T-helper 2 cell treated with Interferon-gamma antibody and Interleukin-4, amounts not matched to agents 5 μg/mL and 100 μg/mL, for 36 hours (primary cell): ENCODE results near the gene CDH13.

Experiments
- DNase-seq: peaks from one replicate; pipeline ENCODE4 v3.0.0; 2021; ENCODE audit warnings: low spot score
- H3K27ac Mint-ChIP-seq: one replicate; pipeline ENCODE4 v1.8.0; 2021; ENCODE audit warnings: mild to moderate bottlenecking, mixed read lengths
- H3K27me3 Mint-ChIP-seq: one replicate; pipeline ENCODE4 v1.8.0; 2021; ENCODE audit warnings: low read depth, mixed read lengths
- H3K36me3 Mint-ChIP-seq: one replicate; pipeline ENCODE4 v1.8.0; 2021; ENCODE audit warnings: low read depth, mixed read lengths
- H3K4me1 Mint-ChIP-seq: one replicate; pipeline ENCODE4 v1.8.0; 2021; ENCODE audit warnings: low read depth, mixed read lengths
- H3K4me3 Mint-ChIP-seq: one replicate; pipeline ENCODE4 v1.8.0; 2022; ENCODE audit warnings: mild to moderate bottlenecking, moderate library complexity, mixed read lengths
- H3K9me3 Mint-ChIP-seq: one replicate; pipeline ENCODE4 v1.8.0; 2021; ENCODE audit warnings: mixed read lengths

Gene CDH13

GRCh38 chr16:82668094-82668493 lies 41.3 kb downstream of the CDH13 start:
- no peak overlapping the region for H3K27ac Mint-ChIP-seq
- H3K4me3 Mint-ChIP-seq: no peak overlapping the region
- peaks cover 1% of the 10 kb centered on the region for H3K4me1 Mint-ChIP-seq

GRCh38 chr16:82671741-82672140 lies 45.0 kb downstream of the CDH13 start:
- Mint-ChIP-seq H3K27me3 (peaks cover 31% of the 10 kb centered on the region), H3K4me1 (peaks cover 2% of the 10 kb centered on the region)

More at GRCh38 chr16:82668094-82668493, 41.3 kb downstream of the CDH13 start:
- no peaks in the 10 kb centered on the region for H3K36me3 Mint-ChIP-seq
- H3K27me3 Mint-ChIP-seq: peaks cover 43% of the 10 kb centered on the region
- DNase-seq: no peak
- H3K9me3 Mint-ChIP-seq: no peaks in the 10 kb centered on the region

GRCh38 chr16:82672676-82673075 lies 45.9 kb downstream of the CDH13 start:
- no peak for DNase-seq
- Mint-ChIP-seq H3K27me3 (peaks cover 33% of the 10 kb centered on the region), H3K4me3 (no peak overlapping the region), H3K9me3 (no peaks in the 10 kb centered on the region), H3K36me3 (no peaks in the 10 kb centered on the region), H3K27ac (no peak overlapping the region), H3K4me1 (peaks cover 2% of the 10 kb centered on the region)

More at GRCh38 chr16:82671741-82672140, 45.0 kb downstream of the CDH13 start:
- Mint-ChIP-seq H3K9me3 (no peaks in the 10 kb centered on the region), H3K36me3 (no peaks in the 10 kb centered on the region), H3K27ac (no peak overlapping the region), H3K4me3 (no peak overlapping the region)
- DNase-seq: no peak

- Mint-ChIP-seq H3K27ac (no peak overlapping the region), H3K4me3 (no peak overlapping the region), H3K36me3 (no peaks in the 10 kb centered on the region), H3K27me3 (peaks cover 39% of the 10 kb centered on the region), H3K9me3 (no peaks in the 10 kb centered on the region), H3K4me1 (peaks cover 2% of the 10 kb centered on the region)
- no peak for DNase-seq
Measured at GRCh38 chr16:82675300-82675699, 48.5 kb downstream of the CDH13 start.

GRCh38 chr16:82681592-82681991 lies 54.8 kb downstream of the CDH13 start:
- DNase-seq: no peak
- Mint-ChIP-seq H3K27me3 (peaks cover 18% of the 10 kb centered on the region), H3K9me3 (no peaks in the 10 kb centered on the region), H3K36me3 (no peaks in the 10 kb centered on the region), H3K4me3 (no peak overlapping the region), H3K4me1 (no peaks in the 10 kb centered on the region), H3K27ac (no peak overlapping the region)

- Mint-ChIP-seq H3K27ac (no peak overlapping the region), H3K27me3 (peaks cover 11% of the 10 kb centered on the region), H3K36me3 (no peaks in the 10 kb centered on the region), H3K4me1 (no peaks in the 10 kb centered on the region), H3K9me3 (no peaks in the 10 kb centered on the region), H3K4me3 (no peak overlapping the region)
- no peak for DNase-seq
Measured at GRCh38 chr16:82682767-82683166, 56.0 kb downstream of the CDH13 start.

- H3K27ac Mint-ChIP-seq: no peak overlapping the region
- no peak overlapping the region for H3K4me3 Mint-ChIP-seq
- no peak for DNase-seq
- no peaks in the 10 kb centered on the region for H3K36me3 Mint-ChIP-seq
- H3K27me3 Mint-ChIP-seq: peaks cover 4% of the 10 kb centered on the region
- H3K4me1 Mint-ChIP-seq: no peaks in the 10 kb centered on the region
- no peaks in the 10 kb centered on the region for H3K9me3 Mint-ChIP-seq
Measured at GRCh38 chr16:82684256-82684655, 57.5 kb downstream of the CDH13 start.

GRCh38 chr16:82685526-82685925 lies 58.8 kb downstream of the CDH13 start:
- H3K4me1 Mint-ChIP-seq: no peaks in the 10 kb centered on the region
- no peak for DNase-seq
- peaks cover 5% of the 10 kb centered on the region for H3K27me3 Mint-ChIP-seq
- no peak overlapping the region for H3K27ac Mint-ChIP-seq
- H3K9me3 Mint-ChIP-seq: peaks cover 4% of the 10 kb centered on the region
- no peaks in the 10 kb centered on the region for H3K36me3 Mint-ChIP-seq
- no peak overlapping the region for H3K4me3 Mint-ChIP-seq

GRCh38 chr16:82694239-82694874 lies 67.6 kb downstream of the CDH13 start:
- no peak overlapping the region for H3K27ac Mint-ChIP-seq
- H3K27me3 Mint-ChIP-seq: peaks cover 18% of the 10 kb centered on the region
- no peak overlapping the region for H3K4me3 Mint-ChIP-seq
- peaks cover 11% of the 10 kb centered on the region for H3K9me3 Mint-ChIP-seq
- H3K4me1 Mint-ChIP-seq: no peaks in the 10 kb centered on the region
- DNase-seq: no peak
- H3K36me3 Mint-ChIP-seq: no peaks in the 10 kb centered on the region

GRCh38 chr16:82695806-82696205 lies 69.0 kb downstream of the CDH13 start:
- Mint-ChIP-seq H3K4me1 (peaks cover 9% of the 10 kb centered on the region), H3K4me3 (no peak overlapping the region), H3K27ac (no peak overlapping the region), H3K36me3 (no peaks in the 10 kb centered on the region), H3K27me3 (peaks cover 14% of the 10 kb centered on the region), H3K9me3 (peaks cover 8% of the 10 kb centered on the region)
- no peak for DNase-seq

- Mint-ChIP-seq H3K4me1 (peaks cover 28% of the 10 kb centered on the region), H3K4me3 (no peak overlapping the region), H3K9me3 (peaks cover 8% of the 10 kb centered on the region), H3K27me3 (peaks cover 9% of the 10 kb centered on the region), H3K27ac (no peak overlapping the region), H3K36me3 (no peaks in the 10 kb centered on the region)
- DNase-seq: no peak
Measured at GRCh38 chr16:82699260-82699659, 72.5 kb downstream of the CDH13 start.

- Mint-ChIP-seq H3K36me3 (no peaks in the 10 kb centered on the region), H3K27me3 (peaks cover 7% of the 10 kb centered on the region), H3K4me1 (peaks cover 28% of the 10 kb centered on the region), H3K4me3 (peak overlapping the region; percentile 8), H3K27ac (peak overlapping the region; percentile 49), H3K9me3 (peaks cover 8% of the 10 kb centered on the region)
- DNase-seq: no peak
Measured at GRCh38 chr16:82699711-82700495, 73.1 kb downstream of the CDH13 start.

GRCh38 chr16:82700541-82701235 lies 73.9 kb downstream of the CDH13 start:
- peaks cover 7% of the 10 kb centered on the region for H3K27me3 Mint-ChIP-seq
- peak overlapping the region; percentile 49 for H3K27ac Mint-ChIP-seq
- peaks cover 5% of the 10 kb centered on the region for H3K9me3 Mint-ChIP-seq
- H3K36me3 Mint-ChIP-seq: no peaks in the 10 kb centered on the region
- no peak for DNase-seq
- peak overlapping the region; percentile 58 for H3K4me3 Mint-ChIP-seq
- H3K4me1 Mint-ChIP-seq: peaks cover 28% of the 10 kb centered on the region

GRCh38 chr16:82701442-82701955 lies 74.7 kb downstream of the CDH13 start:
- DNase-seq: no peak
- Mint-ChIP-seq H3K27ac (peak overlapping the region; percentile 1), H3K4me3 (peak overlapping the region; percentile 58), H3K36me3 (no peaks in the 10 kb centered on the region), H3K4me1 (peaks cover 28% of the 10 kb centered on the region), H3K9me3 (peaks cover 5% of the 10 kb centered on the region), H3K27me3 (peaks cover 11% of the 10 kb centered on the region)
